Ovary (tissue), 3 donors: ENCODE data around the gene MAN1A1.
"Not testable (repeated sequence)": the region's sequence is repeated elsewhere in the genome, so short reads cannot be mapped to it uniquely, and the experiment has no call there.

Experiments used
- CTCF ChIP-seq, 3 donors: fragments of 450-650 bp in 2 of 3; fragments of 200-600 bp in 1 of 3; IDR thresholded peaks; one replicate each; pipeline versions ENCODE4 v1.5.1 to v1.8.0; 2016 to 2022; ENCODE audit warnings: antibody characterized with exemption in 3 of 3, mild to moderate bottlenecking in 1 of 3
- EP300 ChIP-seq: sonication (generic); formaldehyde crosslinking; IDR thresholded peaks from one replicate; pipeline ENCODE4 v1.6.1; 2017; ENCODE audit warnings: antibody characterized with exemption
- POLR2A ChIP-seq: fragments of 450-650 bp; IDR thresholded peaks from one replicate; pipeline ENCODE4 v1.6.1; 2017; ENCODE audit warnings: antibody characterized with exemption, mild to moderate bottlenecking, moderate library complexity
- donor health status: DM: no; HTN: no; CAD: no.

DNA sequence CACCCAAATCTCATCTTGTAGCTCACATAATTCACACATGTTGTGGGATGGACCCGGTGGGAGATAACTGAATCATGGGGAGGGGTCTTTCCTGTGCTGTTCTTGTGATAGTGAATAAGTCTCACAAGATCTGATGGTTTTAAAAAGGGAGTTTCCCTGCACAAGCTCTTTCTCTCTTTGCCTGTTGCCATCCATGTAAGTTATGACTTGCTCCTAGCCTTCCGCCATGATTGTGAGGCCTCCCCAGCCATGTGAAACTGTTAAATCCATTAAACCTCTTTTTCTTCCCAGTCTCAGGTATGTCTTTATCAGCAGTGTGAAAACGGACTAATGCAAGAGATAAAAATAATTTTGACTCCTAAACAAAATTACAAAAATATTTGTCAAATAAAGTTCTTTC, 58.5 kb downstream of the MAN1A1 start:
- not testable (repeated sequence) for TF ChIP-seq CTCF (IDR thresholded peaks at IDR 0.05); POLR2A; EP300
